GM12878 (cell line): Measurements from ENCODE around the gene NPAS3. TPM values are rescaled to one million over a fixed set of nuclear protein-coding genes. Genes with fewer than 3 reads are reported as not detected.

ENCODE experiments used
- ATAC-seq: fragments of 200-7000 bp; cut with Tn5 transposase; 3 replicates; pipeline ENCODE4 v1.9.1; 2020; ENCODE audit warnings: mild to moderate bottlenecking, moderate library complexity
- BruUV-seq: library from RNA; stranded (reverse); fragments of 400-500 nt; replicated peaks from 2 replicates; lab custom pipeline; 2021; lab: Mats Ljungman, UMichigan
- CTCF ChIA-PET: fragments of 300-600 bp; sonication (Branson Sonifier 250); formaldehyde crosslinking; extraction: SDS; loops from one replicate; lab custom pipeline; 2021; ENCODE audit warnings: inconsistent platforms; lab: Yijun Ruan, JAX
- POLR2A ChIA-PET: fragments of 350-600 bp; formaldehyde crosslinking; extraction: SDS; loops from one replicate; lab custom pipeline; 2021; ENCODE audit warnings: inconsistent platforms; lab: Charles Lee
- RAD21 ChIA-PET: fragments of 300-600 bp; sonication (Branson Sonifier 250); formaldehyde crosslinking; loops from one replicate; lab custom pipeline; 2023; ENCODE audit warnings: antibody characterized with exemption; ENCODE audit not compliant: unreplicated experiment; lab: Charles Lee
- SMC1A ChIA-PET: fragments of 300-600 bp; sonication (Branson Sonifier 250); formaldehyde crosslinking; loops from one replicate; lab custom pipeline; 2023; ENCODE audit not compliant: unreplicated experiment, uncharacterized antibody; lab: Charles Lee
- DNase-seq: peaks from one replicate; pipeline ENCODE4 v3.0.0-alpha.2; 2011; ENCODE audit warnings: low read depth, low spot score
- FAIRE-seq: peaks from 3 replicates; lab custom pipeline; 2011; peaks lifted over from hg19 to GRCh38; lab: Jason Lieb, UNC
- H2AFZ ChIP-seq: 2 replicates; pipeline ENCODE4 v1.6.0; 2011; ENCODE audit warnings: low read depth, low read length, control low read depth; ENCODE audit not compliant: control insufficient read depth
- H3K27ac ChIP-seq: 2 replicates; pipeline ENCODE4 v1.5.1; 2011; ENCODE audit warnings: control low read depth; ENCODE audit not compliant: control insufficient read depth, insufficient read depth
- H3K27me3 ChIP-seq, 2 experiments: replicated peaks in 1 of 2; 2 replicates each; pipeline versions ENCODE4 v1.6.0 to v1.6.1; 2011; ENCODE audit warnings: low read length in 1 of 2; ENCODE audit not compliant: control insufficient read depth in 2 of 2, insufficient read depth in 2 of 2
- H3K36me3 ChIP-seq, 2 experiments: 2 replicates each; pipeline ENCODE4 v1.5.1; 2011; ENCODE audit warnings: low read length in 1 of 2; ENCODE audit not compliant: control insufficient read depth in 2 of 2, insufficient read depth in 2 of 2
- H3K4me1 ChIP-seq: 2 replicates; pipeline ENCODE4 v1.6.1; 2011; ENCODE audit warnings: mild to moderate bottlenecking, low read length, moderate library complexity, mixed read lengths; ENCODE audit not compliant: control insufficient read depth, insufficient read depth
- H3K4me2 ChIP-seq: 2 replicates; pipeline ENCODE4 v1.6.0; 2011; ENCODE audit warnings: control low read depth; ENCODE audit not compliant: control insufficient read depth, insufficient read depth
- H3K4me3 ChIP-seq: fragments of 200-600 bp; sonication (generic); 2 replicates; pipeline ENCODE4 v1.5.1; 2016
- H3K79me2 ChIP-seq: 2 replicates; pipeline ENCODE4 v1.6.0; 2011; ENCODE audit warnings: low read length; ENCODE audit not compliant: control insufficient read depth, insufficient read depth
- H3K9ac ChIP-seq: 2 replicates; pipeline ENCODE4 v1.8.0; 2011; ENCODE audit warnings: low read length, control low read depth, mixed read lengths; ENCODE audit not compliant: control insufficient read depth, insufficient read depth
- H3K9me3 ChIP-seq: replicated peaks from 3 replicates; pipeline ENCODE4 v1.5.1; 2011; ENCODE audit warnings: mild to moderate bottlenecking, low read length; ENCODE audit not compliant: control insufficient read depth, insufficient read depth
- H4K20me1 ChIP-seq: 2 replicates; pipeline ENCODE4 v1.6.0; 2011; ENCODE audit not compliant: control insufficient read depth, insufficient read depth
- CHD4 ChIP-seq: fragments of 200-600 bp; sonication (generic); IDR thresholded peaks from 2 replicates; pipeline ENCODE4 v1.6.1; 2016; ENCODE audit warnings: mild to moderate bottlenecking
- CREM ChIP-seq: IDR thresholded peaks from 2 replicates; pipeline ENCODE4 v1.6.1; 2014; ENCODE audit warnings: antibody characterized with exemption, low read depth
- FOXM1 ChIP-seq: IDR thresholded peaks from 2 replicates; pipeline ENCODE4 v1.6.1; 2012; ENCODE audit warnings: low read depth, mild to moderate bottlenecking, inconsistent platforms, low read length, moderate library complexity
- POLR2A ChIP-seq: IDR thresholded peaks from 2 replicates; pipeline ENCODE4 v1.6.1; 2011; ENCODE audit warnings: low read depth, mild to moderate bottlenecking, low read length
- RUNX3 ChIP-seq: IDR thresholded peaks from 2 replicates; pipeline ENCODE4 v1.6.1; 2012; ENCODE audit warnings: low read length, inconsistent platforms
- SPI1 ChIP-seq: IDR thresholded peaks from 2 replicates; pipeline ENCODE4 v1.6.1; 2011; ENCODE audit warnings: low read depth, mild to moderate bottlenecking, low read length, moderate library complexity, borderline replicate concordance; ENCODE audit not compliant: insufficient read depth
- WRNIP1 ChIP-seq: IDR thresholded peaks from 2 replicates; pipeline ENCODE4 v1.6.1; 2011; ENCODE audit warnings: low read depth, low read length, improper control_type of control experiment, borderline replicate concordance
- WGBS: methylation state at CpG from one replicate; pipeline ENCODE4 v1.1.6; 2016; ENCODE audit warnings: low lambda C conversion rate; ENCODE audit not compliant: insufficient replicate concordance, insufficient coverage; ENCODE audit errors: missing lambda C conversion rate; 5-methylcytosine and 5-hydroxymethylcytosine counted together
- in situ Hi-C: fragments of 300-500 bp; cut with MboI; formaldehyde crosslinking; loops from 9 replicates; pipeline ENCODE4 v1.14.3; 2018; ENCODE audit warnings: mixed read lengths
- intact Hi-C: fragments of 100-400 bp; cut with micrococcal nuclease; formaldehyde crosslinking; loops from one replicate; pipeline ENCODE4 v1.14.2; 2022; ENCODE audit not compliant: unreplicated experiment
- polyA plus RNA-seq, 11 experiments: library from polyadenylated mRNA; depleted of rRNA in 4 of 11; unstranded in 6 of 11; stranded (reverse) in 5 of 11; fragments of >200 nt; fragmentation: Nextera tagmentation in 4 of 11; fragmentation: Illumina TruSeq in 1 of 11; extraction: Ambion mirVana in 4 of 11; extraction: Trizol in 1 of 11; gene quantifications; 1 replicate in 1 of 11; 2 replicates in 10 of 11; pipeline versions ENCODE4 v1.2.1 to v1.2.3, GENCODE V29; 2011 to 2016; ENCODE audit warnings: inconsistent platforms in 2 of 11, missing spikeins in 2 of 11, low read depth in 1 of 11
- total RNA-seq, 4 experiments: library from RNA; depleted of rRNA in 3 of 4; stranded (reverse); fragments of >200 nt in 3 of 4; fragmentation: Illumina TruSeq in 1 of 4; extraction: Trizol in 1 of 4; gene quantifications; 2 replicates each; pipeline versions ENCODE4 v1.2.1 to v1.2.3, GENCODE V29; 2013 to 2021
- TF ChIP-seq, protein P1 (sequence below): fragments of 150-350 bp; IDR thresholded peaks from 2 replicates; pipeline ENCODE4 v1.6.1; 2014; ENCODE audit warnings: mild to moderate bottlenecking, low read depth, low read length

The NPAS3 gene
- total and polyA plus RNA-seq, 10 of the 15 experiments (the other 5 are each of a cell fraction or from before 2014, with no cell fraction given) = under 0.01 to 2.7 (median 0.03) TPM; not detected in 6

DNA sequence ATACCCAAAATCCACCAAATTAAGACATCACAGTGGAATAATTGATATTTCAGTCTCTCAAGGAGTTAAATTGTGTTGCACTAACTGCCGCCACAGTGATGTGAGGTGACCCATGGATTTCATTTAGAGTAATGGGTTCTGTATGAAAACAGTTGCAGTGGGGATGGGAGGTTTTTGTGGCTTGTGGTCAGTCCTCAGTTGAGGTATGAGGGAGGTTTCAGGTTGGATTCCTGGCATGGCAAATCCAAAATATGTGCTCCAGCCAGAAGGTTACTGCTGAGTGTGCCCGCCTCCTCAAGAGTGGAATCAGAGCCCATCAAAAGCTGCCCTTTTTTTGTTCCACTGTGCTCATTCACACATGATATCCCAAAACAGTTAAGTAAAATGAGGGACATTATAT is 525.1 kb downstream of the NPAS3 start:
- Histone ChIP-seq H3K79me2 (no peaks in the 10 kb centered on the region), H3K36me3 (no peaks in the 10 kb centered on the region), H2AFZ (no peak overlapping the region), H3K4me2 (no peak overlapping the region), H3K4me1 (no peaks in the 10 kb centered on the region), H4K20me1 (no peaks in the 10 kb centered on the region), H3K9me3 (no peaks in the 10 kb centered on the region), H3K9ac (no peak overlapping the region), H3K27ac (no peak overlapping the region), H3K4me3 (no peak overlapping the region), H3K27me3 (no peaks in the 10 kb centered on the region)
- ChIA-PET POLR2A (no interaction called here), SMC1A (interaction anchor here (0.9 to 3.3 kb wide), 6 partner anchors 8 to 26 kb away, joined by 3 to 12 read pairs (median 6); no protein-coding TSS in a partner anchor), CTCF (interaction anchor here (0.8 to 2.8 kb wide), 5 partner anchors 9 to 328 kb away, joined by 3 to 20 read pairs (median 3); no protein-coding TSS in a partner anchor)
- intact Hi-C loops (no loop called here), in situ Hi-C loops (no loop called here)
- FAIRE-seq = no peak
- 17% methylated on average over 2 of the region's 2 CpGs for WGBS
- BruUV-seq = no TSS peak
- no peak for DNase-seq
- ATAC-seq = no peak
- TF ChIP-seq WRNIP1 (no peak), FOXM1 (no peak), SPI1 (no peak)
- TF ChIP-seq, all 136 proteins: peak for 0
- RAD21 ChIA-PET = interaction anchor here (1.0 to 3.2 kb wide), 2 partner anchors 10 to 329 kb away, joined by 3 to 9 read pairs; no protein-coding TSS in a partner anchor

DNA sequence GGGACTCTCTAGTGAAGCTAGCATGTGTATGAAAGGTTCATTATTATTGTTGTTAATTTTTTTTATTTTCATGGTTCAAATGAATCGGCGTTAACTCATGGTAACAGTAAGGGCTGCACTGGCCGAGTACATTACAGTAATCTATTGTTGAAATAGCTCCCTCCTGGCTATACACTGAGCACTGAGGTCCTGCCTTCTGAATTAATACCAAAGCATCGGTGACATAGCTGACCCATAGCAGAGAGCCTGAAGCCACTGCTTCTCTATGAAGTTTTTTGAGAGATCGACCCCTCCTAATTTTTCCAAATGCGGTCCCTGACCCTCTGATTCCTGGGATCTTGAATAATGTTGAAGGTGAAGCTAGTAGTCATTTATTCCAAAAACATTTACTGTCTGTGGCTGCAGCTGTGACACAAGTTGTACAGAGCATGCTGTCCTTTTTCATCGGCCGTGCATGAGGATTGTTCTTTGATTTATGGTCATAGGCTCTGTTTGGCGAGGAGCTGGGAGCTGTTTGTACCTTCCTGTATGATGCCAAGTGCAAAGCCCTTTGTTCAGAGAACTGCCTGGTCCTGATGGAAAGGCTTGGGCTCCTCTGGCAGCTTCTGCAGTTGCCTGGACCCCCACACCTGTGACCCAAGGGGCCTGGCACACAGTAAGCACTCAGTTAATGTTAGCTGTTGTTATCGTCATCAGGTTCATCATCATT is 525.7 kb downstream of the NPAS3 start:
- BruUV-seq = no TSS peak
- no peak overlapping the region for H3K9ac ChIP-seq
- no peaks in the 10 kb centered on the region for H3K4me1 ChIP-seq
- no peak for DNase-seq
- ATAC-seq = no peak
- TF ChIP-seq POLR2A (no peak), CREM (no peak), RUNX3 (no peak), CHD4 (no peak)
- TF ChIP-seq, protein P1, sequence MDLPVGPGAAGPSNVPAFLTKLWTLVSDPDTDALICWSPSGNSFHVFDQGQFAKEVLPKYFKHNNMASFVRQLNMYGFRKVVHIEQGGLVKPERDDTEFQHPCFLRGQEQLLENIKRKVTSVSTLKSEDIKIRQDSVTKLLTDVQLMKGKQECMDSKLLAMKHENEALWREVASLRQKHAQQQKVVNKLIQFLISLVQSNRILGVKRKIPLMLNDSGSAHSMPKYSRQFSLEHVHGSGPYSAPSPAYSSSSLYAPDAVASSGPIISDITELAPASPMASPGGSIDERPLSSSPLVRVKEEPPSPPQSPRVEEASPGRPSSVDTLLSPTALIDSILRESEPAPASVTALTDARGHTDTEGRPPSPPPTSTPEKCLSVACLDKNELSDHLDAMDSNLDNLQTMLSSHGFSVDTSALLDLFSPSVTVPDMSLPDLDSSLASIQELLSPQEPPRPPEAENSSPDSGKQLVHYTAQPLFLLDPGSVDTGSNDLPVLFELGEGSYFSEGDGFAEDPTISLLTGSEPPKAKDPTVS = no peak
- H3K27me3 ChIP-seq = no peaks in the 10 kb centered on the region
- ChIA-PET RAD21 (interaction anchor here (3.2 kb wide), 1 partner anchor 10 kb away, joined by 9 read pairs; no protein-coding TSS in a partner anchor), SMC1A (interaction anchor here (0.8 to 3.3 kb wide), 3 partner anchors 11 to 39 kb away, joined by 3 to 12 read pairs (median 5); no protein-coding TSS in a partner anchor), CTCF (interaction anchor here (0.9 to 2.8 kb wide), 3 partner anchors 12 to 328 kb away, joined by 3 to 20 read pairs (median 3); no protein-coding TSS in a partner anchor), POLR2A (no interaction called here)
- H3K4me3 ChIP-seq = no peak overlapping the region
- in situ Hi-C loops = no loop called here
- H3K27ac ChIP-seq = no peak overlapping the region
- H2AFZ ChIP-seq = no peak overlapping the region
- 60% methylated on average over 10 of the region's 10 CpGs for WGBS
- H3K79me2 ChIP-seq = no peaks in the 10 kb centered on the region
- no peaks in the 10 kb centered on the region for H3K36me3 ChIP-seq
- no peaks in the 10 kb centered on the region for H4K20me1 ChIP-seq
- intact Hi-C loops = no loop called here
- no peak overlapping the region for H3K4me2 ChIP-seq
- no peak for FAIRE-seq
- H3K9me3 ChIP-seq = no peaks in the 10 kb centered on the region
